H1 (cell line): ENCODE data around the gene WNT9B. TPM values are rescaled to one million over a fixed set of nuclear protein-coding genes. Genes with fewer than 3 reads are reported as not detected.

Experiments
- ASH2L ChIP-seq: fragments of 200-600, 300-600 bp; sonication (generic); IDR thresholded peaks from one replicate; pipeline ENCODE4 v1.7.1; 2017; ENCODE audit warnings: low read length
- POU5F1 ChIP-seq: IDR thresholded peaks from 2 replicates; pipeline ENCODE4 v1.6.1; 2011; ENCODE audit warnings: low read depth, mild to moderate bottlenecking, low read length, moderate library complexity
- RAD21 ChIP-seq, 2 experiments: IDR thresholded peaks in 1 of 2; conservative IDR thresholded peaks in 1 of 2; 2 replicates each; pipeline ENCODE4 v1.6.1; 2011; ENCODE audit warnings: low read depth in 2 of 2, low read length in 2 of 2, improper control_type of control experiment in 1 of 2, inconsistent platforms in 1 of 2, mild to moderate bottlenecking in 1 of 2, moderate library complexity in 1 of 2
- RXRA ChIP-seq: IDR thresholded peaks from 2 replicates; pipeline ENCODE4 v1.6.1; 2011; ENCODE audit warnings: low read depth, mild to moderate bottlenecking, low read length, moderate library complexity; ENCODE audit not compliant: insufficient read depth
- YY1 ChIP-seq: IDR thresholded peaks from 2 replicates; pipeline ENCODE4 v1.6.1; 2011; ENCODE audit warnings: low read depth, mild to moderate bottlenecking, low read length
- ZNF274 ChIP-seq: IDR thresholded peaks from 2 replicates; pipeline ENCODE4 v1.7.0; 2012; ENCODE audit warnings: low read length, borderline replicate concordance; ENCODE audit errors: extremely low read depth
- polyA plus RNA-seq, 7 experiments: library from polyadenylated mRNA; depleted of rRNA in 3 of 7; stranded (reverse) in 5 of 7; unstranded in 2 of 7; fragments of >200 nt in 5 of 7; fragments of 200-250 nt in 2 of 7; gene quantifications; 1 replicate in 5 of 7; 2 replicates in 1 of 7; 4 replicates in 1 of 7; pipeline versions ENCODE4 v1.2.1 to v1.2.3, GENCODE V29; 2011 to 2013; ENCODE audit warnings: missing spikeins in 2 of 7, mixed read lengths in 2 of 7
- total RNA-seq: library from RNA; stranded (reverse); fragmentation: NEBNext Ultra II Directional; extraction: Animal tissue kit (Norgen Biotek cat#: 25700); gene quantifications from 2 replicates; pipeline ENCODE4 v1.2.1, GENCODE V29; 2021

WNT9B gene
- total and polyA plus RNA-seq, 2 of the 8 experiments (the other 6 are each of a cell fraction or from before 2014, with no cell fraction given), result 0.21 TPM; not detected in 1

DNA sequence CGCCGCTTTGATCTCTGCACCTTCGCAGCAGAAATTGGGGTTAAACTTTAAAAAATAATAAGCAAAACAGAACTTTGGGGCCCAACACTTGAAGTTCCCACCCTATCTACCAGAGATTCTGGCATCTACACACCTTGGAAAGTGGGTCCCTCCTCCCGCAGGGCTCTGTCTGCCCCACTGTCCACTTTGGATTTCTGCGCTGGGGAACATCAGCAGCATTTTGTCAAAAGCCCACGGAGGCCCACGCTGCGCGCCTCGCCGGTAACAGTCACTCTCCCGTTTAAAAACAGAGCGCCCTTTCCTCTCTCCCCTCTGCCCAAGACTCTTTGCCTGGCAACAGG lies 725 bp upstream of the WNT9B start (continued):
- TF ChIP-seq RXRA (no peak), ASH2L (no peak), YY1 (no peak), ZNF274 (no peak), POU5F1 (no peak), RAD21 (IDR thresholded peaks at IDR 0.05 in 1 of 2, conservative IDR thresholded peaks at IDR 0.05 in 1 of 2; ENCODE audit: low read depth in 2 of 2, low read length in 2 of 2) (no peak)
